ENCODE data around the gene RIOK1.

DNA sequence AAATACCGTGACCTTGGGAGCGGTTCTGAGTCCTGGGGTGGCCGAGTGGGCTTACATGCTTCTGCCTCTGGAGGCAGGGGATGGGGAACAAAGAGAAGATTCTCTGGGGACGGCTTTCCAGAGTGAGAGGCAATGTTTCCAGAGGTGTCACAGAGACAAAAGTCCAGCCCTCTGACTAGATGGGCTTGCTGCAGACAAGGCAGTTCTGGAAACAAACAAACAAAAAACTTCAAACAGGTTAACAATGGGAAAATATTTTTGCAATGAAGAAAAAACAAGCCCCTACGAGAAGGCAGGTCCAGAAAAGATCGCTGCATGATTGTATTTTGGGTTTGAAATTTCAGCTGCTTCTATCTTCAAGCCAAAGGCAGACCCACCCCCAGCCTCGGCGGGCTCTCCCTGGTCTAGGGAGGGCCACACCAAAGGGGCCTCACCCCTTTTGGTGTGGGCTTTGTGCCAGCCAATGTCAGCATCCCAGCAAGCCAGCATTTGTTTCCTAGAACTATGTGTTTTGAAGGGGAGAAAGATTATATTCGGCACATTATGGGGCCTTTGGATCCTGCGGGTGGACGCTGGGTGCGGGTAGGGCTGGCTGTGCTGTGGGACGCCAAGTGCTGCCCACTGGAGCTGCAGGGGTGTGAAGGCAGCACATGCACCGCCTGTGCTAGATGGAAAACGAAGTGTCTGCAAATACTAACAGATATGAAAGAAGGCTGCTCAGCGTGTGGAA is 42.9 kb downstream of the RIOK1 start:
- TF ChIP-seq CTCF (IDR thresholded peaks at IDR 0.05) (no peak), POLR2A (IDR thresholded peaks at IDR 0.05) (no peak)
